Chondrocyte (in vitro differentiated cells): ENCODE measurements around the gene CLDN24. TPM values are rescaled to one million over a fixed set of nuclear protein-coding genes. Genes with fewer than 3 reads are reported as not detected.

ENCODE experiments used
- DNase-seq: peaks from one replicate; pipeline ENCODE4 v3.0.0; 2021; ENCODE audit warnings: mixed read lengths, low spot score
- H3K27ac Mint-ChIP-seq: one replicate; pipeline ENCODE4 v1.8.0; 2021; ENCODE audit warnings: mild to moderate bottlenecking, moderate library complexity, mixed read lengths; ENCODE audit not compliant: unreplicated experiment
- H3K27me3 Mint-ChIP-seq: 2 replicates; pipeline ENCODE4 v1.8.0; 2021; ENCODE audit warnings: low read depth, mixed read lengths
- H3K36me3 Mint-ChIP-seq: 2 replicates; pipeline ENCODE4 v1.8.0; 2021; ENCODE audit warnings: low read depth, mixed read lengths
- H3K4me1 Mint-ChIP-seq: 2 replicates; pipeline ENCODE4 v1.8.0; 2021; ENCODE audit warnings: low read depth, mild to moderate bottlenecking, mixed read lengths
- H3K4me3 Mint-ChIP-seq: one replicate; pipeline ENCODE4 v1.8.0; 2021; ENCODE audit warnings: mild to moderate bottlenecking, moderate library complexity, mixed read lengths; ENCODE audit not compliant: unreplicated experiment
- H3K9me3 Mint-ChIP-seq: 2 replicates; pipeline ENCODE4 v1.8.0; 2021; ENCODE audit warnings: low read depth, mixed read lengths
- total RNA-seq: library from RNA; stranded (reverse); gene quantifications from 3 replicates; pipeline ENCODE4 v1.2.1, GENCODE V29; 2021
- TF ChIP-seq, protein P1 (sequence below): fragments of 200-600 bp; sonication (generic); IDR thresholded peaks from 2 replicates; pipeline ENCODE4 v1.5.0; 2021; ENCODE audit warnings: antibody characterized with exemption, mild to moderate bottlenecking, moderate library complexity

CLDN24 gene
- total RNA-seq, 1 donor from 2014 or later, result not detected

DNA sequence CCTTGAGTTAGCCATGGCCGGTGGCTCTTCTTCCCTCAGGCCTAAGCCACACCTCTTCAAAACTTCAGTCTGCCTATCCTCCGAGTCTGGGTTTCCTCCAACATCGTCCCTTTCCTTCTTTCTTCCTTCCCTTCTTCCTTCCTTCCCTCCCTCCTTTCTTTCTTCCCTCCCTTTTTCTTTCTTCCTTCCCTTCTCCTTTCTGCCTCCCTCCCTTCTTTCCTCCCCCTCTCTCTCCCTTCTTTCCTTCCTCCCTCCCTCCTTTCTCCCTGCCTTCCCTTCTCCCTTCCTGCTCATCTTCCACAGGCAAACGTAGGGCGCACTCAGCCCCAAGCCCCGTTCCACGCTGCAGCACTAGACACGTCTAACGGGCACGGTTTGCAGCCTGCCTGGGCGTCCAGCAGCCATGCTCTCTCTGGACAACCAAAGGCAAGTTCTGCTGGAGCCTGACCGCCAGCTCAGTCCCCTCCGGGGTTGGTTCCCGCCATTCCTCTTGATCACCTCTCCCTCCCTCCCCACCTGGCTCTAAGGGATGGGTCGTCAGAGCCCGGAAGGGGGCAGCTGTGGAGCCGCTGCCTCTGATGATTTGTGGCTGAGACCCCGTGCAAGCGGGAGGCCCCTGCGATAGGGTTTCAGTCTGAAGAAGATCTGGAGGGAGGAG is 34.1 kb upstream of the CLDN24 start:
- no peak overlapping the region for H3K4me3 Mint-ChIP-seq
- H3K4me1 Mint-ChIP-seq, result peaks cover 21% of the 10 kb centered on the region
- H3K9me3 Mint-ChIP-seq, result no peaks in the 10 kb centered on the region
- TF ChIP-seq, protein P1, sequence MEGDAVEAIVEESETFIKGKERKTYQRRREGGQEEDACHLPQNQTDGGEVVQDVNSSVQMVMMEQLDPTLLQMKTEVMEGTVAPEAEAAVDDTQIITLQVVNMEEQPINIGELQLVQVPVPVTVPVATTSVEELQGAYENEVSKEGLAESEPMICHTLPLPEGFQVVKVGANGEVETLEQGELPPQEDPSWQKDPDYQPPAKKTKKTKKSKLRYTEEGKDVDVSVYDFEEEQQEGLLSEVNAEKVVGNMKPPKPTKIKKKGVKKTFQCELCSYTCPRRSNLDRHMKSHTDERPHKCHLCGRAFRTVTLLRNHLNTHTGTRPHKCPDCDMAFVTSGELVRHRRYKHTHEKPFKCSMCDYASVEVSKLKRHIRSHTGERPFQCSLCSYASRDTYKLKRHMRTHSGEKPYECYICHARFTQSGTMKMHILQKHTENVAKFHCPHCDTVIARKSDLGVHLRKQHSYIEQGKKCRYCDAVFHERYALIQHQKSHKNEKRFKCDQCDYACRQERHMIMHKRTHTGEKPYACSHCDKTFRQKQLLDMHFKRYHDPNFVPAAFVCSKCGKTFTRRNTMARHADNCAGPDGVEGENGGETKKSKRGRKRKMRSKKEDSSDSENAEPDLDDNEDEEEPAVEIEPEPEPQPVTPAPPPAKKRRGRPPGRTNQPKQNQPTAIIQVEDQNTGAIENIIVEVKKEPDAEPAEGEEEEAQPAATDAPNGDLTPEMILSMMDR, result no peak
- no peak overlapping the region for H3K27ac Mint-ChIP-seq
- peaks cover 1% of the 10 kb centered on the region for H3K36me3 Mint-ChIP-seq
- H3K27me3 Mint-ChIP-seq, result no peaks in the 10 kb centered on the region
- DNase-seq, result no peak

DNA sequence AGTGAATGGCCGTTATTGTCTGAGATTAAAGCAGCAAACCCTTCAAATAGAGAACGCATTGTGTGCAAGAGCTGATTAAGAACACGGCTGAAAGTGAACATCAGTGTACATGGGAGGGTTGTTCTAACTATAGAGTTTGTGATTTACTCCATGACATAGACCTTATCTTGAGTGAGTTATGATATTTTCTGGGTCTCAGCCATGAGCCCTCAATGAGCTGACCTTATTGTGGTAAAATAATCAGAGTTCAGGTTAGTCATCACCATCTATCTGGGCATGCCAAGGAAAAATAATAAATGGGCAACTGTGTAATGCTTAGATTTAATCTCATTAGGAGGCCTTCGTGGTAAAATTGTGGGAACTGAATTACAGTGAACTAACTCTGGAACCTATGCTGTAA is 33.2 kb upstream of the CLDN24 start:
- peaks cover 1% of the 10 kb centered on the region for H3K36me3 Mint-ChIP-seq
- no peaks in the 10 kb centered on the region for H3K9me3 Mint-ChIP-seq
- H3K4me1 Mint-ChIP-seq, result peaks cover 21% of the 10 kb centered on the region
- H3K27me3 Mint-ChIP-seq, result no peaks in the 10 kb centered on the region
- H3K27ac Mint-ChIP-seq, result no peak overlapping the region
- no peak overlapping the region for H3K4me3 Mint-ChIP-seq
- TF ChIP-seq, protein P1, result no peak
- no peak for DNase-seq

DNA sequence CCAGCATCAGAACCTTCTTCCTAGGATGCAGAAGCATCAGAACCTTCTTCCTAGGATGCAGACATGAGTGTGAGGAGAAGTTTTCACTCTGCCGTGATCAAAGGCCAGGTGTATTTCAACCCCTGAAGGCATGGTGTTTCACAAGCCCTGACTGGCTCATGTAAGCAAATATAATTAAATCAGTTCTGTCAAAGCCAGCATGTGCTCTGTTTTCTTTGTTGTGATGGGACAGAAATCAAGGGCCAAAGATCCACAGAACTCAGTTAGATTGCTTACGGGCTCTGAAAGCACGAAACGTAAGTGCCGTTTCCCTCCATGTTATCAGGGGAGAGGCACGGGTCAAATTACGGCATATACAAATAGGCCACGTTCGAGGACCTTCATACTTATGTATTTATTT is 32.0 kb upstream of the CLDN24 start:
- Mint-ChIP-seq H3K9me3 (no peaks in the 10 kb centered on the region), H3K27me3 (no peaks in the 10 kb centered on the region), H3K36me3 (no peaks in the 10 kb centered on the region), H3K4me3 (no peak overlapping the region), H3K27ac (no peak overlapping the region), H3K4me1 (peaks cover 17% of the 10 kb centered on the region)
- TF ChIP-seq, protein P1, result no peak
- DNase-seq, result no peak

DNA sequence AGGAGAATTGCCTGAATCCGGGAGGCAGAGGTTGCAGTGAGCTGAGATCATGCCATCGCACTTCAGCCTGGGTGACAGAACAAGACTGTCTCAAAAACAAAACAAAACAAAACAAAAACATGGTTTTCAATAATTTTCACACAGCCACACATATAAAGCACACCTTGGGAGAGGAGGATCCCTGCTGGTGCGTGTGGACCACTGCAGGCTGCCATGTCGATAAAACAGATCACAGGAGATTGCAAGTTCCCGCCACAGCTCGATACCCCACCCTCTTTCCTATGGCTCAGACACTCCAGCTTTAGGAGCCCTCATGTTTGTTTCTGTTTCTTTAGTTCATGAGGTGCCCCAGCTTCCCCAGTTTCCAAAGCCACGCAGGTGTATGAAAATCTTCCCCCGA is 31.3 kb upstream of the CLDN24 start:
- H3K27ac Mint-ChIP-seq, result no peak overlapping the region
- H3K36me3 Mint-ChIP-seq, result no peaks in the 10 kb centered on the region
- H3K27me3 Mint-ChIP-seq, result no peaks in the 10 kb centered on the region
- no peak overlapping the region for H3K4me3 Mint-ChIP-seq
- H3K4me1 Mint-ChIP-seq, result peaks cover 20% of the 10 kb centered on the region
- H3K9me3 Mint-ChIP-seq, result no peaks in the 10 kb centered on the region
- DNase-seq, result no peak
- TF ChIP-seq, protein P1, result no peak

DNA sequence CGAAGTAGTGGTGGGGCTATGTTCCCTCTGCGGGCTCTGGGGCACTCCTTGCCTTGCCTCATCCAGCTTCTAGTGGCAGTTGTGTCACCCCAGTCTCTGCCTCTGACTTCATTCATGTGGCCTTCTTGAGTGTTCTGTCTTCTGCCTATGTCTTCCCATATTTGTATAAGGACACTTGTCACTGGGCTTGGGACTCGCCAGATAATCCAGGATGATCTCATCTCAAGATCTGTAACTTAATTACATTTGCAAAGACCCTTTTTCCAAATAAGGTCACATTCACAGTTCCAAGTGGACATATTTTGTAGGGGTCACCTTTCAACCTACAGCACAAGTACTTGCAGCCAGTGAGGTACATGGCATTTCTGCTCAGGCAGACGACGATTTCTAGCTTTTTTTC is 30.3 kb upstream of the CLDN24 start:
- DNase-seq, result no peak
- Mint-ChIP-seq H3K27ac (no peak overlapping the region), H3K4me1 (peaks cover 20% of the 10 kb centered on the region), H3K4me3 (no peak overlapping the region), H3K9me3 (no peaks in the 10 kb centered on the region), H3K36me3 (no peaks in the 10 kb centered on the region), H3K27me3 (no peaks in the 10 kb centered on the region)
- TF ChIP-seq, protein P1, result no peak
